ENCODE data around the gene HDGFL1.

- TF ChIP-seq POLR2A (IDR thresholded peaks at IDR 0.05): no peak
- no peak for TF ChIP-seq CTCF (IDR thresholded peaks at IDR 0.05)
These were observed 45.2 kb downstream of the HDGFL1 start for GRCh38 chr6:22614547-22614946.
